Osteoblast (primary cell): ENCODE measurements around the gene ADAMTSL2. TPM values are rescaled to one million over a fixed set of nuclear protein-coding genes. Genes with fewer than 3 reads are reported as not detected.

Experiments used
- DNase-seq: peaks from one replicate; pipeline ENCODE4 v3.0.0; 2011; ENCODE audit warnings: low spot score, mixed read lengths; ENCODE audit not compliant: insufficient read length; ENCODE audit errors: missing footprints
- H2AFZ ChIP-seq: 2 replicates; pipeline ENCODE4 v1.6.0; 2011; ENCODE audit warnings: mild to moderate bottlenecking, low read length
- H3K27ac ChIP-seq: 2 replicates; pipeline ENCODE4 v1.5.1; 2011; ENCODE audit warnings: mild to moderate bottlenecking, low read depth, low read length, moderate library complexity
- H3K27me3 ChIP-seq: 2 replicates; pipeline ENCODE4 v1.6.0; 2012; ENCODE audit warnings: mild to moderate bottlenecking, control low read depth, inconsistent platforms, low read length, moderate library complexity; ENCODE audit not compliant: insufficient read depth
- H3K36me3 ChIP-seq: 2 replicates; pipeline ENCODE4 v1.5.1; 2011; ENCODE audit warnings: mild to moderate bottlenecking, low read length, control low read depth, moderate library complexity; ENCODE audit not compliant: insufficient read depth
- H3K4me1 ChIP-seq: 2 replicates; pipeline ENCODE4 v1.5.1; 2011; ENCODE audit warnings: mild to moderate bottlenecking, low read length, control low read depth, moderate library complexity; ENCODE audit not compliant: insufficient read depth
- H3K4me2 ChIP-seq: 2 replicates; pipeline ENCODE4 v1.6.0; 2011; ENCODE audit warnings: mild to moderate bottlenecking, low read length; ENCODE audit not compliant: insufficient read depth
- H3K4me3 ChIP-seq: fragments of 200-600 bp; sonication (generic); 3 replicates; pipeline ENCODE4 v1.5.1; 2012; ENCODE audit warnings: mild to moderate bottlenecking, low read length, inconsistent platforms; ENCODE audit not compliant: insufficient read depth
- H3K79me2 ChIP-seq: 2 replicates; pipeline ENCODE4 v1.6.0; 2012; ENCODE audit warnings: mild to moderate bottlenecking, low read length, control low read depth, inconsistent platforms; ENCODE audit not compliant: insufficient read depth
- H3K9me3 ChIP-seq: 2 replicates; pipeline ENCODE4 v1.5.1; 2011; ENCODE audit warnings: low read depth, low read length, control low read depth
- H4K20me1 ChIP-seq: 2 replicates; pipeline ENCODE4 v1.6.0; 2012; ENCODE audit warnings: mild to moderate bottlenecking, low read length, control low read depth; ENCODE audit not compliant: insufficient read depth
- CTCF ChIP-seq: IDR thresholded peaks from 2 replicates; pipeline ENCODE4 v1.5.1; 2011; ENCODE audit warnings: mild to moderate bottlenecking, low read depth, low read length, moderate library complexity; ENCODE audit errors: extremely low read depth
- total RNA-seq: library from RNA; depleted of rRNA; stranded (reverse); fragments of >200 nt; gene quantifications from 2 replicates; pipeline ENCODE4 v1.2.3, GENCODE V29; 2012

ADAMTSL2 gene
- total RNA-seq, 1 donor: under 0.01 TPM

GRCh38 chr9:133520121-133520835, 14.2 kb upstream of the ADAMTSL2 start:
- H3K27me3 ChIP-seq: peaks cover 15% of the 10 kb centered on the region
- no peak for TF ChIP-seq CTCF
- H3K27ac ChIP-seq: no peak overlapping the region
- H3K36me3 ChIP-seq: no peaks in the 10 kb centered on the region
- H3K79me2 ChIP-seq: no peaks in the 10 kb centered on the region
- no peak overlapping the region for H2AFZ ChIP-seq
- no peaks in the 10 kb centered on the region for H3K9me3 ChIP-seq
- no peak overlapping the region for H3K4me3 ChIP-seq
- no peaks in the 10 kb centered on the region for H4K20me1 ChIP-seq
- H3K4me2 ChIP-seq: no peak overlapping the region
- DNase-seq: peak; percentile 82
- H3K4me1 ChIP-seq: no peaks in the 10 kb centered on the region

- Histone ChIP-seq H3K79me2 (no peaks in the 10 kb centered on the region), H3K36me3 (no peaks in the 10 kb centered on the region), H3K4me2 (no peak overlapping the region), H3K27ac (no peak overlapping the region), H3K4me3 (no peak overlapping the region), H3K27me3 (peaks cover 24% of the 10 kb centered on the region), H3K9me3 (no peaks in the 10 kb centered on the region), H2AFZ (no peak overlapping the region), H3K4me1 (no peaks in the 10 kb centered on the region), H4K20me1 (no peaks in the 10 kb centered on the region)
- no peak for TF ChIP-seq CTCF
- DNase-seq: peak; percentile 56
Observed at GRCh38 chr9:133521122-133522072, 13.1 kb upstream of the ADAMTSL2 start.

- TF ChIP-seq CTCF: no peak
- H3K36me3 ChIP-seq: no peaks in the 10 kb centered on the region
- peaks cover 33% of the 10 kb centered on the region for H3K27me3 ChIP-seq
- H3K27ac ChIP-seq: no peak overlapping the region
- H3K4me3 ChIP-seq: no peak overlapping the region
- no peak overlapping the region for H2AFZ ChIP-seq
- H3K4me1 ChIP-seq: no peaks in the 10 kb centered on the region
- peak; percentile 19 for DNase-seq
- H3K9me3 ChIP-seq: no peaks in the 10 kb centered on the region
- H3K4me2 ChIP-seq: no peak overlapping the region
- H4K20me1 ChIP-seq: no peaks in the 10 kb centered on the region
- H3K79me2 ChIP-seq: no peaks in the 10 kb centered on the region
Observed at GRCh38 chr9:133522073-133522910, 12.2 kb upstream of the ADAMTSL2 start.
